Glutamatergic neuron (in vitro differentiated cells): Measurements from ENCODE around the gene ABCA8. TPM values are rescaled to one million over a fixed set of nuclear protein-coding genes. Genes with fewer than 3 reads are reported as not detected.
A peak's percentile ranks its signal among the peaks of the same experiment; 100 is the strongest.
"Not testable (repeated sequence)": the region's sequence is repeated elsewhere in the genome, so short reads cannot be mapped to it uniquely, and the experiment has no call there.

Experiments
- DNase-seq: peaks from one replicate; pipeline ENCODE4 v3.0.0; 2022
- H3K27ac Mint-ChIP-seq: one replicate; pipeline ENCODE4 v1.8.0; 2020; ENCODE audit warnings: mild to moderate bottlenecking, mixed read lengths, inconsistent platforms; ENCODE audit not compliant: unreplicated experiment
- H3K27me3 Mint-ChIP-seq: one replicate; pipeline ENCODE4 v1.8.0; 2020; ENCODE audit warnings: mild to moderate bottlenecking, moderate library complexity, mixed read lengths, inconsistent platforms; ENCODE audit not compliant: unreplicated experiment
- H3K36me3 Mint-ChIP-seq: one replicate; pipeline ENCODE4 v1.8.0; 2020; ENCODE audit warnings: mild to moderate bottlenecking, mixed read lengths, inconsistent platforms; ENCODE audit not compliant: unreplicated experiment
- H3K4me1 Mint-ChIP-seq: one replicate; pipeline ENCODE4 v1.8.0; 2020; ENCODE audit warnings: mild to moderate bottlenecking, low read depth, mixed read lengths, inconsistent platforms; ENCODE audit not compliant: unreplicated experiment
- H3K4me3 Mint-ChIP-seq: one replicate; pipeline ENCODE4 v1.8.0; 2020; ENCODE audit warnings: mild to moderate bottlenecking, mixed read lengths, inconsistent platforms; ENCODE audit not compliant: unreplicated experiment
- H3K9me3 Mint-ChIP-seq: one replicate; pipeline ENCODE4 v1.8.0; 2020; ENCODE audit warnings: mild to moderate bottlenecking, moderate library complexity, mixed read lengths, inconsistent platforms; ENCODE audit not compliant: unreplicated experiment
- total RNA-seq: library from RNA; stranded (reverse); fragmentation: NEBNext Ultra II Directional; extraction: Animal tissue kit (Norgen Biotek cat#: 25700); gene quantifications from one replicate; pipeline ENCODE4 v1.2.1, GENCODE V29; 2021; ENCODE audit not compliant: unreplicated experiment
- TF ChIP-seq, protein P1 (sequence below): fragments of 200-600 bp; sonication (generic); IDR thresholded peaks from one replicate; pipeline ENCODE4 v1.5.0; 2021; ENCODE audit not compliant: partially characterized antibody, unreplicated experiment

ABCA8 gene
- total RNA-seq, 1 donor from 2014 or later: not detected

DNA sequence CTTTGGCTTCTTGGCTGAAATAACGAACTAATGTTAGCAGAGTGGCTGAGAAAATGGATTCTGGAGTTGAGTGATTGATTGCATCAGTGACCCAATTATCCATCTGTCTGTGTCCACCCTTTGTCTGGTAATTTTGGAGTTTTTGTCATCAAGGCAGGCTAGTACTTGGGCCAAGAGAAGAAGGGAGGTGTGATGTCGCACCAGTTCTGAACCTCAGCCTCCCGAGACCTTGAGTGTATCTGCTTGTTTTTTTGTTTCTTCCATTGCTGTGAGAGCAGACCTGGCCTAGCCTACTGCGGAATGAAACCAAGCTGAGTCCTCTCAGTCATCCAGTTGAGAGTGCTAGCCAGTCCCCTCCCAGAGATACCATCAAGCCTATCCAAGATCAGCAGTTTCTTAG, 4.5 kb downstream of the ABCA8 start:
- Mint-ChIP-seq H3K27ac (peak overlapping the region; percentile 53), H3K4me1 (peaks cover 4% of the 10 kb centered on the region), H3K9me3 (no peaks in the 10 kb centered on the region), H3K27me3 (peaks cover 2% of the 10 kb centered on the region), H3K36me3 (no peaks in the 10 kb centered on the region), H3K4me3 (no peak overlapping the region)
- TF ChIP-seq, protein P1, sequence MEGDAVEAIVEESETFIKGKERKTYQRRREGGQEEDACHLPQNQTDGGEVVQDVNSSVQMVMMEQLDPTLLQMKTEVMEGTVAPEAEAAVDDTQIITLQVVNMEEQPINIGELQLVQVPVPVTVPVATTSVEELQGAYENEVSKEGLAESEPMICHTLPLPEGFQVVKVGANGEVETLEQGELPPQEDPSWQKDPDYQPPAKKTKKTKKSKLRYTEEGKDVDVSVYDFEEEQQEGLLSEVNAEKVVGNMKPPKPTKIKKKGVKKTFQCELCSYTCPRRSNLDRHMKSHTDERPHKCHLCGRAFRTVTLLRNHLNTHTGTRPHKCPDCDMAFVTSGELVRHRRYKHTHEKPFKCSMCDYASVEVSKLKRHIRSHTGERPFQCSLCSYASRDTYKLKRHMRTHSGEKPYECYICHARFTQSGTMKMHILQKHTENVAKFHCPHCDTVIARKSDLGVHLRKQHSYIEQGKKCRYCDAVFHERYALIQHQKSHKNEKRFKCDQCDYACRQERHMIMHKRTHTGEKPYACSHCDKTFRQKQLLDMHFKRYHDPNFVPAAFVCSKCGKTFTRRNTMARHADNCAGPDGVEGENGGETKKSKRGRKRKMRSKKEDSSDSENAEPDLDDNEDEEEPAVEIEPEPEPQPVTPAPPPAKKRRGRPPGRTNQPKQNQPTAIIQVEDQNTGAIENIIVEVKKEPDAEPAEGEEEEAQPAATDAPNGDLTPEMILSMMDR: no peak
- DNase-seq: no peak

DNA sequence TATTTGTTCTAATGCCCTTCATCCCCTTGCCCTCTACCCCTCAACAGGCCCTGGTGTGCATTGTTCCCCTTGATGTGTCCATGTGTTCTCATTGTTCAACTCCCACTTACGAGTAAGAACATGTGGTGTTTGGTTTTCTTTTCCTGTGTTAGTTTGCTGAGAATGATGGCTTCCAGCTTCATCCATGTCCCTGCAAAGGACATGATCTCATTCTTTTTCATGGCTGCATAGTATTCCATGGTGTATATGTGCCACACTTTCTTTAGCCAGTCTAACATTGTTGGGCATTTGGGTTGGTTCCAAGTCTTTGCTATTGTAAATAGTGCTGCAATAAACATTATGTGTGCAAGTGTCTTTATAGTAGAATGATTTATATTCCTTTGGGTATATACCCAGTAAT, 7.3 kb downstream of the ABCA8 start:
- H3K4me3 Mint-ChIP-seq, DNase-seq, H3K27me3 Mint-ChIP-seq, H3K36me3 Mint-ChIP-seq, H3K27ac Mint-ChIP-seq, H3K9me3 Mint-ChIP-seq, H3K4me1 Mint-ChIP-seq: not testable (repeated sequence)

DNA sequence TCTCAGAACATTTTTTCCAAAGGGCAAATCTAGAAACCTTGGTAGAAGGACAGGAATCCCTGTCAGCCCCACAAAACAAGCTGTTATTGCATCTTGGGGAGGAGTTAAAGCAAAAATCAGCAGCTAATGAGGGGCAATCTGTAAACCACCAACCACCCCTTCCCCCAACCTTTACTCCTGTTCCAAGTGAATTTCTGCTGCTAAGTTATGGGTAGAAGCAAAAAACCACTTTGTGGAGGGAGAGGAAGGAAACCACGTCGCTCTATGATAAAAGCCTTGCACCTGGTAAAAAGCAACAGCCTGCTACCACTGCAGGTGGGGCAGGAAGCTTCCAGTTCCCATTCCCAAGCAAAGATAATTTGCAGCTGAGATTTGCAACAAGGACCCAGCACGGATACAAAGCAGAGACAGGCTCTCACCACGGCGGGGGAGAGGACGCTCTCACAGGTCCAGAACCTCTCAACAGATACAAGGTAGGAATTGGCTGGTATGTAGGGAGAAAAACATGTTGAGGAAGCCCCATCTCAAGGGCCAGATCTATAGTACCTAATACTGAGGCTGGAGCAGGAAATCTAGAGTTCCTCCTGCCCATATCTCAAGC, 10.7 kb downstream of the ABCA8 start:
- TF ChIP-seq, protein P1: no peak
- no peaks in the 10 kb centered on the region for H3K4me1 Mint-ChIP-seq
- DNase-seq: no peak
- no peaks in the 10 kb centered on the region for H3K27me3 Mint-ChIP-seq
- H3K36me3 Mint-ChIP-seq: no peaks in the 10 kb centered on the region
- H3K27ac Mint-ChIP-seq: no peak overlapping the region
- no peak overlapping the region for H3K4me3 Mint-ChIP-seq
- H3K9me3 Mint-ChIP-seq: no peaks in the 10 kb centered on the region

DNA sequence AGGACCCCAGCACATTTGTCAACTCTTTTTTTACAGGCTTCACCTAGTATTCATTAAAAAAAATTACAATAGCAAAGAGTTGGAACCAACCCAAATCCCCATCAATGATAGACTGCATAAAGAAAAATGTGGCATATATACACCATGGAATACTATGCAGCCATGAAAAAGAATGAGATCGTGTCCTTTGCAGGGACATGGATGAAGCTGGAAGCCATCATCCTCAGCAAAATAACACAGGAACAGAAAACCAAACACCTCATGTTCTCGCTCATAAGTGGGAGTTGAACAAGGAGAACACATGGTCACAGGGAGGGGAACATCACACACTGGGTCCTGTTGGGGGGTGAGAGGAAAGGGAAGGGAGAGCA, 11.4 kb downstream of the ABCA8 start:
- not testable (repeated sequence) for DNase-seq, H3K36me3 Mint-ChIP-seq, H3K4me3 Mint-ChIP-seq, H3K9me3 Mint-ChIP-seq, H3K27me3 Mint-ChIP-seq, H3K27ac Mint-ChIP-seq, H3K4me1 Mint-ChIP-seq

DNA sequence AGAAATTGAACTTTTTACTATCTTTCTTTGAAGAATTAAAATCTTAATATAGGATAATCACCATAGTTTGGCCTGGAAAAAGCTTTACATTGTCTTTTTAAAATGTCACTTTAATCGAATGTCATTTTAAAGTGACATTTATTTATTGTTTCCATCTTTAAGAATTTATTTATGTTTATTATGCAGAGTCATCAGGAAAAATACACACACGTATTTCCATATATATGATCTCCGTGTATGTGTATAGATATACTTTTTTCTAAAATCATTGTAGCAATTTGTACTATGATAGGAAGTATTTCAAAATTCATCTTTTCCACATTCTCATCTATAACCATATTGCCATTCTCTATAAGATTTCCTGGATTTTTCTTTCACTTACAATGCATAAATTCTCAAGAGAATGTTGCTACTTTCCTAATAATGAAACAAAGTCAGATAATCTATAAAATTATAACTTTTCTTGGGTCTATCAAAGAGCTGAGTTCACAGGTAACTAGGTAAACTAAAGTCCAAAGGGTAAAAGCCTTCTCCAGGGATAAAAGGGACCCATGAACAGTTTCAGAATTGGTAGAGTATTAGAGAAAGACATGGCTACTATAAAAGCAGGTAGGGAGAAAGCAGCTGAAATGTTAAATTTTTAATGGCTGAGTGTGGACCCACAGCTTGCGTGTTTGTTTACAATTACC, 11.9 kb downstream of the ABCA8 start:
- no peaks in the 10 kb centered on the region for H3K9me3 Mint-ChIP-seq
- H3K36me3 Mint-ChIP-seq: no peaks in the 10 kb centered on the region

DNA sequence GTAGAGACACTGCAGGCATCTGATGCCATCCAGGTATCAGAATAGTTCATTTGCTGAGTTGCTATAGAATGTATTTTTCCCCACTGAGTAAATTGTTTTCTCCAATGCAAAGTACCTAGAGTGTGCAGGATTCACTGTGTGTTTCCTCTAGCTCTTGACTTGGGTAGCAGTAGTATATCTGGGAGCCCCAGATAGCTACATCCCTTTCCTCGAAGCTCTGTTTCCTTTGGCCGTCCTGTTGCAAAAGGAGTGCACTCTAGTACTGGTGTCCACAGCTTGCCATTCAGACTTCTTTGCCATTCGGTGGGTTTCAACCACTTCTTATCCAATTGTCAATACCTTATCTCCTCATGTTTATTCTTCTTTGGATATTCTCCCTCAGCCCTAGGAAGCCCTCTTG, 12.8 kb downstream of the ABCA8 start:
- Mint-ChIP-seq H3K27ac (no peak overlapping the region), H3K4me3 (no peak overlapping the region), H3K9me3 (peaks cover 2% of the 10 kb centered on the region), H3K36me3 (no peaks in the 10 kb centered on the region), H3K4me1 (no peaks in the 10 kb centered on the region), H3K27me3 (no peaks in the 10 kb centered on the region)
- TF ChIP-seq, protein P1: no peak
- DNase-seq: no peak

More for the DNA sequence above, 11.9 kb downstream of the ABCA8 start:
- TF ChIP-seq, protein P1: no peak
- no peak overlapping the region for H3K4me3 Mint-ChIP-seq
- DNase-seq: no peak
- no peak overlapping the region for H3K27ac Mint-ChIP-seq
- H3K4me1 Mint-ChIP-seq: no peaks in the 10 kb centered on the region
- no peaks in the 10 kb centered on the region for H3K27me3 Mint-ChIP-seq
